Measurements from ENCODE around the gene TTC6. TPM values are rescaled to one million over a fixed set of nuclear protein-coding genes. Genes with fewer than 3 reads are reported as not detected.

Gene TTC6
- total RNA-seq, 2 donors from 2014 or later: 0.14 TPM; not detected in 1

- Histone ChIP-seq H3K36me3 (no peaks in the 10 kb centered on the region), H3K4me1 (ENCODE audit: control insufficient read depth in 1 of 2, low read depth in 2 of 2) (peaks cover 0 to 16% of the 10 kb centered on the region in 2 donors), H3K9me3 (no peaks in the 10 kb centered on the region), H3K27ac (no peak overlapping the region), H3K27me3 (replicated peaks; ENCODE audit: insufficient read depth) (peaks cover 25% of the 10 kb centered on the region), H3K4me3 (no peak overlapping the region)
- DNase-seq (ENCODE audit: low spot score): no peak
- TF ChIP-seq CTCF (IDR thresholded peaks at IDR 0.05): no peak
- ATAC-seq (ENCODE audit: insufficient number of reproducible peaks, low FRiP score, low read depth): no peak
Observed at GRCh38 chr14:37580146-37580545, 15.3 kb upstream of the TTC6 start.

- peaks cover 0 to 16% of the 10 kb centered on the region in 2 donors for H3K4me1 ChIP-seq (ENCODE audit: control insufficient read depth in 1 of 2, low read depth in 2 of 2)
- ATAC-seq (ENCODE audit: insufficient number of reproducible peaks, low FRiP score, low read depth): no peak
- TF ChIP-seq CTCF (IDR thresholded peaks at IDR 0.05): no peak
- no peak for DNase-seq (ENCODE audit: low spot score)
- H3K4me3 ChIP-seq: no peak overlapping the region
- H3K36me3 ChIP-seq: no peaks in the 10 kb centered on the region
- peaks cover 47% of the 10 kb centered on the region for H3K27me3 ChIP-seq (replicated peaks; ENCODE audit: insufficient read depth)
- H3K27ac ChIP-seq: no peak overlapping the region
- H3K9me3 ChIP-seq: no peaks in the 10 kb centered on the region
Observed at GRCh38 chr14:37583358-37584210, 11.8 kb upstream of the TTC6 start.

GRCh38 chr14:37584211-37585100 is 11.0 kb upstream of the TTC6 start:
- peaks cover 0 to 16% of the 10 kb centered on the region in 2 donors for H3K4me1 ChIP-seq (ENCODE audit: control insufficient read depth in 1 of 2, low read depth in 2 of 2)
- H3K36me3 ChIP-seq: no peaks in the 10 kb centered on the region
- no peak for DNase-seq (ENCODE audit: low spot score)
- no peak for TF ChIP-seq CTCF (IDR thresholded peaks at IDR 0.05)
- H3K9me3 ChIP-seq: no peaks in the 10 kb centered on the region
- no peak for ATAC-seq (ENCODE audit: insufficient number of reproducible peaks, low FRiP score, low read depth)
- peaks cover 55% of the 10 kb centered on the region for H3K27me3 ChIP-seq (replicated peaks; ENCODE audit: insufficient read depth)
- H3K4me3 ChIP-seq: no peak overlapping the region
- H3K27ac ChIP-seq: peak overlapping the region in 1 of 2 donors; percentile 27

DNA sequence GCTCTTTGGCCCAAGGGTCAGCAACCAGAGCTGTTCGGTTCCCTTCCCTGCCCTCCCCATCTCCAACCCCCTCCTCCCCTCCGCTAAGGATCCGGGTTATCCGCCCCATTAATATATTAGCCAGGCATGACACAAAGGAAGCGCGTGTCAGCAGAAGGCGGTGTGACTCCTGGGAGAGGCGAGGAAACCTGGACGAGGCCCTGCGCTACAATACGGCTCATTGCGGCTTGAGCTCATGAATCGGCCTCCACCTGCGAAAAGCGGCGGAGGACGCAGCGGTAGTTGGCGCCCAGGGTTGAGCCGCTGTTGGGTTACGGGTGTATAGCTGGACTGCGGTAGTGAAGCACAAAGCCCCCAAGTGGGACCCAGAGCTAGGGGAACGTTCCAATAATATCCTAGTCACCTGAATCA is 10.3 kb upstream of the TTC6 start:
- Histone ChIP-seq H3K4me3 (no peak overlapping the region), H3K36me3 (no peaks in the 10 kb centered on the region), H3K27ac (no peak overlapping the region), H3K27me3 (replicated peaks; ENCODE audit: insufficient read depth) (peaks cover 55% of the 10 kb centered on the region), H3K4me1 (ENCODE audit: control insufficient read depth in 1 of 2, low read depth in 2 of 2) (peaks cover 0 to 16% of the 10 kb centered on the region in 2 donors), H3K9me3 (no peaks in the 10 kb centered on the region)
- ATAC-seq (ENCODE audit: insufficient number of reproducible peaks, low FRiP score, low read depth): no peak
- no peak for DNase-seq (ENCODE audit: low spot score)
- TF ChIP-seq CTCF (IDR thresholded peaks at IDR 0.05): no peak
